Muscle layer of duodenum (tissue), 2 donors: Measurements from ENCODE around the gene MAGI1.

Experiments
- H3K27ac ChIP-seq: one replicate; pipeline ENCODE4 v1.7.0; 2013; ENCODE audit warnings: mild to moderate bottlenecking, low read length
- H3K27me3 ChIP-seq: one replicate; pipeline ENCODE4 v1.7.0; 2013; ENCODE audit warnings: low read depth, mild to moderate bottlenecking, control low read depth, low read length
- H3K36me3 ChIP-seq, 2 donors: one replicate each; pipeline ENCODE4 v1.7.0; 2013; ENCODE audit warnings: low read length in 2 of 2, control low read depth in 1 of 2, mild to moderate bottlenecking in 1 of 2; ENCODE audit not compliant: insufficient read depth in 2 of 2, control insufficient read depth in 1 of 2
- H3K4me1 ChIP-seq, 2 donors: one replicate each; pipeline ENCODE4 v1.7.0; 2013; ENCODE audit warnings: low read length in 2 of 2, mild to moderate bottlenecking in 2 of 2, control low read depth in 1 of 2, moderate library complexity in 1 of 2; ENCODE audit not compliant: insufficient read depth in 2 of 2, control insufficient read depth in 1 of 2
- H3K4me3 ChIP-seq, 2 donors: one replicate each; pipeline ENCODE4 v1.7.0; 2013; ENCODE audit warnings: low read length in 2 of 2, low read depth in 1 of 2, mild to moderate bottlenecking in 1 of 2
- H3K9me3 ChIP-seq, 2 donors: one replicate each; pipeline ENCODE4 v1.7.0; 2013; ENCODE audit warnings: low read length in 2 of 2, control low read depth in 1 of 2, mild to moderate bottlenecking in 1 of 2; ENCODE audit not compliant: control insufficient read depth in 1 of 2
- donor health status: healthy.

Gene MAGI1

DNA sequence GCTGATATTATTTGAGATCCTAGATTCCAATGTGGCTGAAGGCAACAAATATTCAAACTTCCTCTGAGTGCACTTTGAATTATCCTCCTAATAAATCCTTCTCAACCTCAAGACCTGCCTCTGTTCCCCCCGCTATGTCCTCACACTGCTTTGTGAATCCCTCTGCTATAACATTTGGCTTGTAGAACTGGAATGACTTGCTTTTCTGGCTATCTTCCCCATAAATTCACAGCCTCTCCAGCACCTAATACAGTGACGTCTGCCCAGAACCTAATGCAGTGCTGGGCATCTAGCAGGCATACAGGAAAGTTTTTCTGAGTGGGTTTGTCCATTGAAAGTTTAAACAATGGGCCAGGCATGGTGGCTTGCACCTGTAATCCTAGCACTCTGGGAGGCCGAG, 707.0 kb downstream of the MAGI1 start:
- H3K36me3 ChIP-seq, result no peaks in the 10 kb centered on the region
- no peaks in the 10 kb centered on the region for H3K9me3 ChIP-seq

DNA sequence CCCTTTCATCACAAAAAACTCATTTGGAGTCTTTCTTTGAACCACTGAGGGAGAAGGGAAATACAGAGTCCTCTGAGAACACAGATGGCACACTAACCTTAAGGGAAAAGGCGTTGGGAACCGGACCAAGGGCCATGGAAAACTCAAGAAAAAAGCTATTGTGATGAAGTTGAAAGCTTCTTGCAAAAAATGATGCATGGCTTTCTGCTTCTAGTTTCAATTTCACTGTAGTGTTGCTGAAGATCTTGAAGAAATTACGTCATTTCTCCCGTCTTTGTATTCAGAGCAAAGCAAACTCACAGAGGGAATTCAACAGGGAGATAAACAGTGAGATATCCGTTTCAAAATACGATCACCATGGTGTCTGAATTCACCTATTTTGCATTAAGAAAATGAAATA, 708.6 kb downstream of the MAGI1 start:
- Histone ChIP-seq H3K27ac (no peak overlapping the region), H3K4me3 (peak overlapping the region in 1 of 2 donors; percentile 14), H3K27me3 (no peaks in the 10 kb centered on the region), H3K36me3 (no peaks in the 10 kb centered on the region), H3K9me3 (no peaks in the 10 kb centered on the region), H3K4me1 (no peaks in the 10 kb centered on the region)

More for the DNA sequence above, 707.0 kb downstream of the MAGI1 start:
- Histone ChIP-seq H3K4me1 (no peaks in the 10 kb centered on the region), H3K27me3 (no peaks in the 10 kb centered on the region), H3K27ac (no peak overlapping the region), H3K4me3 (no peak overlapping the region)

DNA sequence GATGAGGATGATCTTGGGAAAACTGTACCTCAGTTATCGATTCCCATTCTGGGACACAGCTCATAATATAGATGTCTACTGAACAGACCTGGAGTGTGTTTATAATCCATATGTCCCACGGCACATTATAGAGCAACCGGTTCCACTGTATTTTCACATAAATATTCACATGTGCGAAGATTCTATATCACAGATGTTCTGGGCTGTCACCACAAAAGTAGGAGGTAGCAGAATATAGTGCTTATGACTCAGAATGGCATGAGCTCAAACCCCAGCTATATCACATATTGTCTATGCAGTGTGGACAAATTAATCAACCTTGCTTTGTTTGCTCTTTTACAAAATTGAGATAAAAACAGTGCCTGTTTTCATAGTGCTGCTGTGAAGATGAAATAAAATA, 710.6 kb downstream of the MAGI1 start:
- H3K27me3 ChIP-seq, result no peaks in the 10 kb centered on the region

DNA sequence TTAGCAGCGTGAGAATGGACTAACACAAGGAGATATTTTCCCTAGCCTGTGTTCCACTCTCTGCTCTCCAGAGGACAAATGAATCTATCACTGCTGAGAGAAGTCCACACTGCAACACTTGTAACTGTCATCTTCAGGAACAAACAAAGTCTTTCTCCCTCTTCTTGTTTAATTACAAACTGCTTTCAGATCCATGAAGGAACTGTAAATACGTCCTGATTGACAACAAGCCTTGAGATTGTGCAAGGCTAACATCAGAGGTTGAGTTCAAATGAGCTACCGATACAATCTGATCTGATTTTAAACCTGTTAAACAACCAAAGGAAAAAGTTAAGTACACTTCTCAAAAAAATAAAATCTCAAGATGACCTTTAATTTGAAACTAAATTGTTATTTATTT, 712.1 kb downstream of the MAGI1 start:
- H3K4me3 ChIP-seq, result no peak overlapping the region
- H3K4me1 ChIP-seq, result no peaks in the 10 kb centered on the region
- no peaks in the 10 kb centered on the region for H3K9me3 ChIP-seq
- H3K27ac ChIP-seq, result no peak overlapping the region
- H3K36me3 ChIP-seq, result no peaks in the 10 kb centered on the region
- H3K27me3 ChIP-seq, result no peaks in the 10 kb centered on the region

More for the DNA sequence above, 710.6 kb downstream of the MAGI1 start:
- Histone ChIP-seq H3K4me3 (no peak overlapping the region), H3K27ac (no peak overlapping the region), H3K4me1 (no peaks in the 10 kb centered on the region), H3K36me3 (no peaks in the 10 kb centered on the region), H3K9me3 (no peaks in the 10 kb centered on the region)

DNA sequence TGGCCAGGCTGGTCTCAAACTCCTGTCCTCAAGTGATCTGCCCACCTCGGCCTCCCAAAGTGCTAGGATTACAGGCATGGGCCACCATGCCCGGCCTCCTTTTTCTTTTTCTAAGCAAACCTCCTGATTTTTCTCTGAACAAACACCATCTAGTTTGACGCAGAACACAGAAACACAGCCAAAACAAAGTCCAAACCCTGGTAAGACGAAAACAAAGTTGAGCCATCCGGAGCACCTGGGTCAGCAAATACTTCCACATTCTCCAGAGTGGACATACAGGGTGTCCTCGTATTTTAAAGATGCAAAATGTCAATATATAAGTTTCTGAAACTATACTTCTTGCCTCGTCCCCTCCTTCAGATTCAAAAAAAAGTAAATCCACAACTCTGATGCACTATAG, 715.8 kb downstream of the MAGI1 start:
- Histone ChIP-seq H3K9me3 (peaks cover 0 to 9% of the 10 kb centered on the region in 2 donors), H3K27me3 (no peaks in the 10 kb centered on the region), H3K27ac (no peak overlapping the region), H3K4me3 (no peak overlapping the region), H3K4me1 (no peaks in the 10 kb centered on the region), H3K36me3 (no peaks in the 10 kb centered on the region)

DNA sequence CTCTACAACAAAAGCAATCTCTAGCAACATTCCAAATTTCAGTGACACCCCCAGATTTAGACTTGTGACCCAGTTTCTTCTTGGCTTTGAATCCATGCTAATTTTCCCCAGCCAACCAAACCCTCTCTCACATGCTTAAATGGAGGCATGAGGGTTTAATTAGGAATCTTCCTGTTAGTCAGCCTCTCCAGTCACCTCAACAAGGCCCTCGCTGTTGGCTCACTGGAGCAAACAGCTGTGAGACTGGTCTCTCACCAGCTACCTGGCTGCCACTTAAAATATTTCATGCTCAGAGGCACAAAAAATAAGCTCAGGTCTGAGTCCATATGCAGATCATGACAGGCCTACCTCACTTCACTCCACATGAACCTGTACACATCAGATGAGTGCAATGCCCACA, 720.5 kb downstream of the MAGI1 start:
- H3K36me3 ChIP-seq, result no peaks in the 10 kb centered on the region
- H3K9me3 ChIP-seq, result peaks cover 0 to 13% of the 10 kb centered on the region in 2 donors
- H3K4me3 ChIP-seq, result no peak overlapping the region
- no peaks in the 10 kb centered on the region for H3K27me3 ChIP-seq
- no peak overlapping the region for H3K27ac ChIP-seq
- H3K4me1 ChIP-seq, result no peaks in the 10 kb centered on the region

DNA sequence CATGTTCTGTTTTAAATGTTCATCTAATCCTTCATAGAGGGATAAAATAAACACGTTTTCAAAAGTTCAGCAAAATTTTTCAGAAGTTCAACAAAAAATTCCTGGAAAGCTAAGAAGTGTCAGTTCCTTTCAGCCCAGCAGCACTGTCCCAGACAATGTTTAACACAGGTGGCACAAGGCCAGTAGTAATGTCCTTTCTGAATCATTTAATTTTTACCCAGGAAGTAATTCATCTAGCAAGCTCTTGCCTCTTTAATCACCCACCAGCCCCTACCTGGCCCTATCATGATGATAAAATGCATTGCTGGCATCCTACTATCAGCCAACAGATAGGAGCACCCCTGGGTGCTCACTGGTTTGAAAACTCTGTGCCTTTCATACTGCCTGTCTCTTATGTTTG, 723.8 kb downstream of the MAGI1 start:
- Histone ChIP-seq H3K4me1 (no peaks in the 10 kb centered on the region), H3K36me3 (no peaks in the 10 kb centered on the region), H3K27ac (no peak overlapping the region), H3K9me3 (peaks cover 0 to 4% of the 10 kb centered on the region in 2 donors), H3K27me3 (no peaks in the 10 kb centered on the region), H3K4me3 (no peak overlapping the region)

DNA sequence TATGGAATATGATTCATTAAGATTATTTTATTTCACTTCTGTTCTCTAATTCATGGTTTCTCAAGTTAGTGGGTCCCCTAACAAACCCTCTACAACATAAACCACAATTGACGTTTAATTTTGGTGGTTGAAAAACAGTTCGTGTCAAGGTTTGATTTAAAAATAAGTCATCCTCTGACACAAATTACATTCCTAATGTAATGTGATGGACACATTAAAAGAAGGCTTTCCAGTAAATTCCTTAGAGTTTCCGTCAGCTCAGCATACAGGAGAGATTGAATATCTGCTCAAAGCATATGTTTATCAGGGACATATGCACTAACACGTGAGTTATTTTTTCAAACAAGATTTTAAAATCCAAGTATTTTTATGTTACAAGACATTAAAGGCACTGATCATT, 724.4 kb downstream of the MAGI1 start:
- Histone ChIP-seq H3K4me1 (no peaks in the 10 kb centered on the region), H3K27ac (no peak overlapping the region), H3K36me3 (no peaks in the 10 kb centered on the region), H3K27me3 (no peaks in the 10 kb centered on the region), H3K4me3 (no peak overlapping the region), H3K9me3 (peaks cover 0 to 4% of the 10 kb centered on the region in 2 donors)

DNA sequence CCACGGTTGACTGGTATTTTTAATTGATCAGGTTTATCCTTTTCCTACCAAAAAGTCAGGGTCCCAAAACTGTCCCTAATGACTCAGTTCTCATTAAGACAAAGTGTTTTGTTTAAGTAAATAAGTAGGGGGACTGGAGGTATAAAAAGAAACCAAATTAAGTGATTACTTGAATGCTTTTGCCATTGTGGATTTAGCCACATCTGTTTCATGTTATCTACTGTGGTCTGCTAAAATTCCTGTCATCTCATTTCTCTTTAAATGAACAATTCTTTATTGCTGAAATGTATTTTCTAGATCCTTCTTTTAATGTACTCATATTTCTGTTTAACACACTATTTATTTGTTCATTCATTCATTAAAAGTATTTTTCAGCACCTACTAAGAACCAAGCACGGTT, 725.1 kb downstream of the MAGI1 start:
- Histone ChIP-seq H3K27ac (no peak overlapping the region), H3K4me3 (no peak overlapping the region), H3K27me3 (no peaks in the 10 kb centered on the region), H3K9me3 (peaks cover 0 to 4% of the 10 kb centered on the region in 2 donors), H3K4me1 (no peaks in the 10 kb centered on the region), H3K36me3 (no peaks in the 10 kb centered on the region)

GRCh38 chr3:65305836-65306235, 732.9 kb downstream of the MAGI1 start:
- Histone ChIP-seq H3K36me3 (no peaks in the 10 kb centered on the region), H3K9me3 (no peaks in the 10 kb centered on the region), H3K4me3 (no peak overlapping the region), H3K27ac (no peak overlapping the region), H3K27me3 (no peaks in the 10 kb centered on the region), H3K4me1 (no peaks in the 10 kb centered on the region)
